Heart left ventricle (tissue), 16 donors: ENCODE results near the gene IGFN1. TPM values are rescaled to one million over a fixed set of nuclear protein-coding genes. Genes with fewer than 3 reads are reported as not detected.

Experiments
- ATAC-seq, 4 donors: fragments of 200-7000 bp; cut with Tn5 transposase; one replicate each; pipeline ENCODE4 v1.9.1; 2020 to 2022; ENCODE audit warnings: moderate library complexity in 4 of 4, mild to moderate bottlenecking in 3 of 4, moderate number of reproducible peaks in 1 of 4
- DNase-seq, 5 donors: peaks; one replicate each; pipeline ENCODE4 v3.0.0-alpha.2; 2020
- H3K27ac ChIP-seq, 12 donors: fragments of 200-600 bp; sonication (generic) in 4 of 12; one replicate each; pipeline versions ENCODE4 v1.5.0 to v1.8.0; 2016 to 2022; ENCODE audit warnings: mild to moderate bottlenecking in 2 of 12
- H3K27me3 ChIP-seq, 9 donors: fragments of 200-600 bp; sonication (generic) in 2 of 9; one replicate each; pipeline versions ENCODE4 v1.5.1 to v1.8.0; 2016 to 2022; ENCODE audit warnings: mild to moderate bottlenecking in 3 of 9
- H3K36me3 ChIP-seq, 9 donors: fragments of 200-600 bp; sonication (generic) in 2 of 9; one replicate each; pipeline versions ENCODE4 v1.5.0 to v1.8.0; 2018 to 2022; ENCODE audit warnings: mild to moderate bottlenecking in 2 of 9
- H3K4me1 ChIP-seq, 12 donors: fragments of 200-600 bp; sonication (generic) in 4 of 12; one replicate each; pipeline versions ENCODE4 v1.5.0 to v1.8.0; 2016 to 2022; ENCODE audit warnings: mild to moderate bottlenecking in 3 of 12
- H3K4me3 ChIP-seq, 12 donors: fragments of 200-600 bp; sonication (generic) in 4 of 12; one replicate each; pipeline versions ENCODE4 v1.5.0 to v1.8.0; 2017 to 2022; ENCODE audit warnings: mild to moderate bottlenecking in 9 of 12, moderate library complexity in 4 of 12
- H3K9me3 ChIP-seq, 12 donors: fragments of 200-600 bp; sonication (generic) in 4 of 12; one replicate each; pipeline versions ENCODE4 v1.5.0 to v1.8.0; 2016 to 2022; ENCODE audit warnings: mild to moderate bottlenecking in 1 of 12
- POLR2A ChIP-seq, 2 donors: fragments of 450-650 bp; IDR thresholded peaks; one replicate each; pipeline ENCODE4 v1.6.1; 2017; ENCODE audit warnings: antibody characterized with exemption in 2 of 2, mild to moderate bottlenecking in 2 of 2, moderate library complexity in 2 of 2
- WGBS, 4 donors: extraction: QIAGEN DNeasy Blood & Tissue Kit in 2 of 4; methylation state at CpG; one replicate each; pipeline versions ENCODE4 v1.1.5 to v1.1.7; 2013 to 2018; 5-methylcytosine and 5-hydroxymethylcytosine counted together
- intact Hi-C, 10 donors: fragments of 100-400 bp; cut with DNase I; formaldehyde crosslinking; loops; one replicate each; pipeline versions ENCODE4 v1.11.1 to v1.14.2; 2022
- polyA plus RNA-seq, 2 donors: library from polyadenylated mRNA; stranded (reverse); fragments of 200-250 nt; gene quantifications; one replicate each; pipeline ENCODE4 v1.2.3, GENCODE V29; 2013
- total RNA-seq, 9 donors: library from RNA; depleted of rRNA in 2 of 9; stranded (reverse); fragments of >200 nt in 2 of 9; fragmentation: NEBNext Ultra II Directional in 3 of 9; extraction: Animal tissue kit (Norgen Biotek cat#: 25700) in 3 of 9; gene quantifications; one replicate each; pipeline versions ENCODE4 v1.1.0 to v1.2.4, GENCODE V29; 2016 to 2023
- TF ChIP-seq, protein P1 (sequence below), 12 donors: fragments of 200-600 bp; sonication (generic) in 4 of 12; IDR thresholded peaks; one replicate each; pipeline versions ENCODE4 v1.5.0 to v1.8.0; 2018 to 2022; ENCODE audit warnings: antibody characterized with exemption in 12 of 12, mild to moderate bottlenecking in 5 of 12
- donor health status: ischemic (EF 13 %, LVEDD 7.1; RV severe dilation, severe dysfunction).
- donor health status: healthy with polysubstance abuse.
- donor health status: DM: no; HTN: yes; CAD: no.
- donor health status: DM: no; HTN: no; CAD: no.
- donor health status: ischemic (EF 25% LVEDD 6.9; RV normal size, moderate dysfunction).
- donor health status: ischemic (EF 25% LVEDD 5.7; RV mildly dilated, moderate dysfunction).
- donor health status: healthy.
- donor health status: DM: yes; HTN: yes; CAD: no.
- donor health status: ischemic (EF 35%, LVEDD 5.7; RV mildly dilated, moderate dysfunction).
- donor health status: nonischemic (EF 11% LVEDD 7.7; RV severe dilation, severe dysfunction).
- donor health status: DM: yes; HTN: yes; CAD: no.
- donor health status: PGD.
- donor health status: ischemic (EF 29% LVEDD 5.4; RV normal size, mild dysfunction).
- donor health status: nonischemic (EF 23%, LVEDD 6.1; RV moderate dilation, normal function).

Gene IGFN1
- total and polyA plus RNA-seq, 11 donors: 0.03 to 0.04 TPM; not detected in 9

DNA sequence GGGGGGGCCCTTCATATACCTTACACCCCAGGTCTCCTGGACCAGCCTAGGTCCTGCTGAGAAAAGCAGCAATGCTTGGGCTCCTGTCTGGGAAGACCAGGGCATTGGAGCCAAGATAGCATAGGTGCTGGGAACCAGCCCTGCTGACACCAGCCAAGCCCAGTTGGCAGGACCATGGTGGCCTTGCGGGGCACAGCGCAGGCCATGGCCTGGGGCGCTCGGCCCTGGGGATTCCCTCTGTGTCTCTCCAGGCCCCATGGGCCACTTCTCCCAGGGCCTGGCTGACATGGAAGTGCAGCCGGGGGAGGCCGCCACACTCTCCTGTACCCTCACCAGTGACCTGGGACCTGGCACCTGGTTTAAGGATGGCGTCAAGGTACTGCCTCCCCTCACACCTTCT lies 23.3 kb downstream of the IGFN1 start:
- 74 to 96% (median 90%) methylated on average over 3 to 7 of the region's 7 CpGs for WGBS, 4 donors
- Histone ChIP-seq H3K4me3 (no peak overlapping the region), H3K27me3 (peaks cover 0 to 11% (median 0%) of the 10 kb centered on the region in 9 donors), H3K27ac (no peak overlapping the region), H3K4me1 (no peaks in the 10 kb centered on the region), H3K36me3 (no peaks in the 10 kb centered on the region), H3K9me3 (no peaks in the 10 kb centered on the region)
- TF ChIP-seq, protein P1, sequence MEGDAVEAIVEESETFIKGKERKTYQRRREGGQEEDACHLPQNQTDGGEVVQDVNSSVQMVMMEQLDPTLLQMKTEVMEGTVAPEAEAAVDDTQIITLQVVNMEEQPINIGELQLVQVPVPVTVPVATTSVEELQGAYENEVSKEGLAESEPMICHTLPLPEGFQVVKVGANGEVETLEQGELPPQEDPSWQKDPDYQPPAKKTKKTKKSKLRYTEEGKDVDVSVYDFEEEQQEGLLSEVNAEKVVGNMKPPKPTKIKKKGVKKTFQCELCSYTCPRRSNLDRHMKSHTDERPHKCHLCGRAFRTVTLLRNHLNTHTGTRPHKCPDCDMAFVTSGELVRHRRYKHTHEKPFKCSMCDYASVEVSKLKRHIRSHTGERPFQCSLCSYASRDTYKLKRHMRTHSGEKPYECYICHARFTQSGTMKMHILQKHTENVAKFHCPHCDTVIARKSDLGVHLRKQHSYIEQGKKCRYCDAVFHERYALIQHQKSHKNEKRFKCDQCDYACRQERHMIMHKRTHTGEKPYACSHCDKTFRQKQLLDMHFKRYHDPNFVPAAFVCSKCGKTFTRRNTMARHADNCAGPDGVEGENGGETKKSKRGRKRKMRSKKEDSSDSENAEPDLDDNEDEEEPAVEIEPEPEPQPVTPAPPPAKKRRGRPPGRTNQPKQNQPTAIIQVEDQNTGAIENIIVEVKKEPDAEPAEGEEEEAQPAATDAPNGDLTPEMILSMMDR (IDR thresholded peaks at IDR 0.05): no peak
- no peak for TF ChIP-seq POLR2A (IDR thresholded peaks at IDR 0.05)
- DNase-seq (peak in 1 of 5 donors; percentile 11), ATAC-seq (peak in 1 of 4 donors; percentile 21)
- intact Hi-C loops: no loop called here

DNA sequence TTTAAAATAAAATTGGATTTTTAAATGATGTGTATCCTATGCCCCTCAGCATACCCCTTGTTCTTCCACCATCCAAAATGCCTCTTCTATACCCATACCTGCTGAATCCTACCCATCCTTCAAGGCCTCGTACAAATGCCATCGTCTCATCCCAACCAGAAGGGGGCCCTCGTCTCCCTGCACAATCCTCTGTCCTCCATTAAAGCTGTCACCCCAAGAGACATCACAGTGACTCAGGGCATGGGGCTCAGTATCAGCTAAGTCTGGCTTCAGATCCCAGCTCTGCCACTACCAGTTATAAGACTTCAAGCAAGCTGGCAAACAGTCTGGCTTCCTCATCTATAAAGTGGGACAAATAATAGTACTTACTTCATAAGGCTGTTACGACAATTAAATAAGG lies 23.8 kb downstream of the IGFN1 start:
- Histone ChIP-seq H3K36me3 (no peaks in the 10 kb centered on the region), H3K4me3 (no peak overlapping the region), H3K4me1 (no peaks in the 10 kb centered on the region), H3K27ac (no peak overlapping the region), H3K27me3 (peaks cover 0 to 11% (median 0%) of the 10 kb centered on the region in 9 donors), H3K9me3 (no peaks in the 10 kb centered on the region)
- WGBS, 4 donors: 62 to 68% (median 67%) methylated on average over 4 of the region's 4 CpGs
- TF ChIP-seq, protein P1 (IDR thresholded peaks at IDR 0.05): no peak
- no peak for TF ChIP-seq POLR2A (IDR thresholded peaks at IDR 0.05)
- intact Hi-C loops: no loop called here
- peak in 1 of 5 donors; percentile 3 for DNase-seq
- no peak for ATAC-seq

DNA sequence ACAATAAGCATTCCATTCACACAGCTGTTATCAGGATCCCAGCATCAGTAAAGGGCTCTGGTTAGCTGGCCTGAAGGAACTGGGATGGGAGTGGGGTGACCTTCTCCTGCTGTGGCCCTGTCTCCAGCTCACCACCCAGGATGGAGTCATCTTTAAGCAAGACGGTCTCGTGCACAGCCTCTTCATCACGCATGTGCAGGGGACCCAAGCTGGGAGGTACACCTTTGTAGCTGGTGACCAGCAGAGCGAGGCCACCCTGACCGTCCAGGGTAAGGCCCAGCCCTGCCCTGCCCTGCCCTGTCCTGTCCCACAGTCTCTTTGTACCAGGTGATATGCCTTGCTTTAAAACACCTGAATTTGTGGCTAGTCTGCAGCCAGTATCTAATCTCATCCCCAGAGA lies 24.3 kb downstream of the IGFN1 start:
- DNase-seq: peak in 1 of 5 donors; percentile 4
- 71 to 93% (median 85%) methylated on average over 4 to 5 of the region's 5 CpGs for WGBS, 4 donors
- no peak overlapping the region for H3K27ac ChIP-seq
- no peak for ATAC-seq
- H3K4me3 ChIP-seq: no peak overlapping the region
- H3K36me3 ChIP-seq: no peaks in the 10 kb centered on the region
- no peaks in the 10 kb centered on the region for H3K9me3 ChIP-seq
- peaks cover 0 to 11% (median 0%) of the 10 kb centered on the region in 9 donors for H3K27me3 ChIP-seq
- H3K4me1 ChIP-seq: no peaks in the 10 kb centered on the region
- TF ChIP-seq POLR2A (IDR thresholded peaks at IDR 0.05): no peak
- TF ChIP-seq, protein P1 (IDR thresholded peaks at IDR 0.05): no peak
- intact Hi-C loops: no loop called here

DNA sequence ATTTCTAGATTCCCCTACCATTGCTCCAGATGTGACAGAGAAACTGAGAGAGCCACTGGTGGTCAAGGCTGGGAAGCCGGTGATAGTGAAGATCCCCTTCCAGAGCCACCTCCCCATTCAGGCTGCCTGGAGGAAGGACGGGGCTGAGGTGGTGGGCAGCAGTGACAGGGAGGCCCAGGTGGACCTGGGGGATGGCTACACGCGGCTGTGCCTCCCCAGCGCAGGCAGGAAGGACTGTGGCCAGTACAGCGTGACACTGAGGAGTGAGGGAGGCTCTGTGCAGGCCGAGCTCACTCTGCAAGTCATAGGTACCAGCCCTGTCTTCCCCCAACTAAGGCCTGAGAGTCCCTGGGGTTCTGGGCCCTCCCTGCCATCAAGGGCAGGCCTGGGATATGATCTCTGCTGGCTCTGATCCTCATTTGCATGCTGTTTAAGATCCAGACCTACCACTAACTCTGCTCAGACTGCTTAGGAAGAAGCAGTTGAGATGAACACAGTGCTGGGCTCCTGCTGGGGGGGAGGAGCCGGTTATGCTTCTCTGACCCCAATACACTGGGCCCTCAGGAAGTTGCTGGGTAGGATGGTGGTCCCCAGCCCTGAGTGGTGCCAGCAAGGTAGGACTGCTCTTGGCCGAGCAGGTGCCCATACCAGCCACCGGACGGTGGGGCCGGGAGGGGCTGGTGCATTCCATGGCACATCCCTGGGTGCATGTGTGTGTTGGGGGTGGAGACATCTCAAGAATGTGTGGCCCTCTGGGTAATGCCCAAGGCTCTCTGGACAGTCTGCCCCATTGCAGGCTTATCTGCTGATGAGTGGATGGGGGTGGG lies 25.1 kb downstream of the IGFN1 start:
- DNase-seq (peak in 1 of 5 donors; percentile 14), ATAC-seq (no peak)
- WGBS, 4 donors: 80 to 93% (median 90%) methylated on average over 3 to 12 of the region's 12 CpGs
- Histone ChIP-seq H3K27me3 (peaks cover 0 to 11% (median 0%) of the 10 kb centered on the region in 9 donors), H3K4me3 (no peak overlapping the region), H3K4me1 (no peaks in the 10 kb centered on the region), H3K36me3 (no peaks in the 10 kb centered on the region), H3K9me3 (no peaks in the 10 kb centered on the region), H3K27ac (no peak overlapping the region)
- TF ChIP-seq, protein P1 (IDR thresholded peaks at IDR 0.05): no peak
- no peak for TF ChIP-seq POLR2A (IDR thresholded peaks at IDR 0.05)
- intact Hi-C loops: no loop called here
